ENCODE data around the gene RAMP1.
A peak's percentile ranks its signal among the peaks of the same experiment; 100 is the strongest.
"Not testable (repeated sequence)": the region's sequence is repeated elsewhere in the genome, so short reads cannot be mapped to it uniquely, and the experiment has no call there.

RAMP1 gene

GRCh38 chr2:237859533-237860272 lies at the start of gene RAMP1:
Gene RAMP1 (plus strand): TSS chr2:237859623. CDS start chr2:237859676, 53 bp downstream.
- no peak for DNase-seq

- DNase-seq: no peak
Measured at GRCh38 chr2:237815637-237816036, 43.8 kb upstream of the RAMP1 start.

- DNase-seq: no peak
Measured at GRCh38 chr2:237816531-237816930, 42.9 kb upstream of the RAMP1 start.

- no peak for DNase-seq
Measured at GRCh38 chr2:237818066-237818473, 41.4 kb upstream of the RAMP1 start.

- no peak for DNase-seq
Measured at GRCh38 chr2:237819231-237819630, 40.2 kb upstream of the RAMP1 start.

GRCh38 chr2:237820421-237820820 lies 39.0 kb upstream of the RAMP1 start:
- no peak for DNase-seq

- no peak for DNase-seq
Measured at GRCh38 chr2:237823544-237823943, 35.9 kb upstream of the RAMP1 start.

GRCh38 chr2:237824085-237824484 lies 35.3 kb upstream of the RAMP1 start:
- no peak for DNase-seq

- DNase-seq: no peak
Measured at GRCh38 chr2:237827421-237827987, 31.9 kb upstream of the RAMP1 start.

GRCh38 chr2:237830522-237830921 lies 28.9 kb upstream of the RAMP1 start:
- no peak for DNase-seq

- DNase-seq: no peak
Measured at GRCh38 chr2:237833546-237833945, 25.9 kb upstream of the RAMP1 start.

- no peak for DNase-seq
Measured at GRCh38 chr2:237835372-237835771, 24.1 kb upstream of the RAMP1 start.

- no peak for DNase-seq
Measured at GRCh38 chr2:237841051-237841450, 18.4 kb upstream of the RAMP1 start.

- DNase-seq: not testable (repeated sequence)
Measured at GRCh38 chr2:237848940-237849339, 10.5 kb upstream of the RAMP1 start.

- no peak for DNase-seq
Measured at GRCh38 chr2:237854295-237854694, 5.1 kb upstream of the RAMP1 start.

GRCh38 chr2:237857791-237858190 lies 1.6 kb upstream of the RAMP1 start:
- no peak for DNase-seq

GRCh38 chr2:237858294-237859081 lies 935 bp upstream of the RAMP1 start:
- DNase-seq: peak; percentile 45

- DNase-seq: no peak
Measured at GRCh38 chr2:237859082-237859433, 365 bp upstream of the RAMP1 start.

GRCh38 chr2:237860273-237860935 lies 981 bp downstream of the RAMP1 start:
- no peak for DNase-seq

- no peak for DNase-seq
Measured at GRCh38 chr2:237861875-237862527, 2.6 kb downstream of the RAMP1 start.

GRCh38 chr2:237862528-237862895 lies 3.1 kb downstream of the RAMP1 start:
- no peak for DNase-seq

GRCh38 chr2:237863102-237863511 lies 3.7 kb downstream of the RAMP1 start:
- no peak for DNase-seq
